Forelimb muscle (tissue), 1 donor: Measurements from ENCODE around the gene DHCR7. TPM values are rescaled to one million over a fixed set of nuclear protein-coding genes. Genes with fewer than 3 reads are reported as not detected.
A peak's percentile ranks its signal among the peaks of the same experiment; 100 is the strongest.

Experiments
- DNase-seq: peaks from one replicate; pipeline ENCODE4 v3.0.0-alpha.2; 2013; ENCODE audit warnings: low read depth
- polyA plus RNA-seq: library from polyadenylated mRNA; unstranded; fragments of 120-200 nt; gene quantifications from one replicate; pipeline ENCODE4 v1.2.1, GENCODE V29; 2013; ENCODE audit not compliant: insufficient read length

DHCR7 gene, protein sequence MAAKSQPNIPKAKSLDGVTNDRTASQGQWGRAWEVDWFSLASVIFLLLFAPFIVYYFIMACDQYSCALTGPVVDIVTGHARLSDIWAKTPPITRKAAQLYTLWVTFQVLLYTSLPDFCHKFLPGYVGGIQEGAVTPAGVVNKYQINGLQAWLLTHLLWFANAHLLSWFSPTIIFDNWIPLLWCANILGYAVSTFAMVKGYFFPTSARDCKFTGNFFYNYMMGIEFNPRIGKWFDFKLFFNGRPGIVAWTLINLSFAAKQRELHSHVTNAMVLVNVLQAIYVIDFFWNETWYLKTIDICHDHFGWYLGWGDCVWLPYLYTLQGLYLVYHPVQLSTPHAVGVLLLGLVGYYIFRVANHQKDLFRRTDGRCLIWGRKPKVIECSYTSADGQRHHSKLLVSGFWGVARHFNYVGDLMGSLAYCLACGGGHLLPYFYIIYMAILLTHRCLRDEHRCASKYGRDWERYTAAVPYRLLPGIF
- polyA plus RNA-seq, result 10.9 TPM

DNA sequence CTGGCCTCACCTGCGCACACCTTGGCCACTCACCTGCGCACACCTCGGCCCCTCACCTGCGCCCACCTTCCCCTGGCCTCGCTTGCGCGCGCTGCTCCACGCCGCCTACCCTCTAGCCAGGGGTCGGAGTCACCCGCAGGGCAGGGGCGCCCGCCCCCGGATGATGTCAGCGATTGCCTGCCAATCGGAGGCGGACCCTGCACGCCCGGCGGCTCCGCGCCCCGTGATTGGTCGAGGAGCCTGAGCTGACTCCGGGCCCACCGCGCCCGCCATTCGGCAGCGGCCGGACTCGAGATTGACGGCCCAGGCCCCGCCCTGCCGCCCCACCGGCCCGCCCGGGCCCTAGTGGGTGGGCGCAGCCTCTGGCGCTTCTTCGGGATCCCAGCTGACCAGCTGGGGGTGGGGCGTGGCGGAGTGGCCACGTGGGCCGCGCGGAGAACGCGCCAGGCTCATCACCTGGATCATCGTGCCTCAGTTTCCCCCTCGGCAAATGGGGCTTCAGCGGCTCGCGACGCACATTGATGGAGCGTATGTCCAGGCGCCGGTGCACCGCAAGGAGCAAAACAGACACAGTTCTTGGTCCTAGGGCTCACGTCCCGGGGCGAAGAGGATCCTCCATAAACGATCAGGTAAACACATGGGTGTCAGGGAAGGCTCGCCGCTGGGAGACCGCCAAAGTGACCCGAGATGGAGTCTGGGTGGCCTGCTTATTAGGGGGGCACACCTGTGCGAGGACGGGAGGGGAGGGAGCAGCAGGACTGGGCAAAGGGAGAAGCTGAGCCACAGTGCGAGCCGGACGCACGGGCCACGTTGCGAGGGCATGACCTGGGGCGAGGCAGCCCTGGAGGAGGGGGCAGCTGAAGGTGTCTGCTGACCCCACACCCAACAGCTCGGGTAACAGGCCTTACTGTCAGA is at the start of gene DHCR7:
Gene DHCR7 (minus strand): TSS at position 137 of the 915 bp plus-strand sequence. CDS start 3,441 bp downstream, outside the sequence.
- peak; percentile 74 for DNase-seq

DNA sequence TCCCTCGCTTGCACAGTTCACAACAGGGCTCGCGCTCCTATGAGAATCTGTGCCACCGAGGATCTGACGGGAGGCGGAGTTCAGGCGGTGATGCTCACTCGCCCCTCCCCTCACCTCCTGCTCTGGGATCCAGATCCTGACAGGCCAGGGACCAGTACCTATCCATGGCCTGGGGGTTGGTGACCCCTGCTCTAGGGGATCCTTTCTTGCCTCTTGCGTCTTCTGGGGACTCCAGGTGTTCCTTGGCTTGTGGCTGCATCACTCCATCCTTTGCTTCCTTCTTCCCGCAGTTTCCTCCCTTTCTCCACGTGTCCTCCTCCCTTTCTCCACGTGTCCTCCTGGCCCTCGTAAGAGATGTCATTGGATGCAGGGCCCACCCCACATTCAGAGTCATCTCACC is 48.2 kb upstream of the DHCR7 start:
- DNase-seq, result no peak

DNA sequence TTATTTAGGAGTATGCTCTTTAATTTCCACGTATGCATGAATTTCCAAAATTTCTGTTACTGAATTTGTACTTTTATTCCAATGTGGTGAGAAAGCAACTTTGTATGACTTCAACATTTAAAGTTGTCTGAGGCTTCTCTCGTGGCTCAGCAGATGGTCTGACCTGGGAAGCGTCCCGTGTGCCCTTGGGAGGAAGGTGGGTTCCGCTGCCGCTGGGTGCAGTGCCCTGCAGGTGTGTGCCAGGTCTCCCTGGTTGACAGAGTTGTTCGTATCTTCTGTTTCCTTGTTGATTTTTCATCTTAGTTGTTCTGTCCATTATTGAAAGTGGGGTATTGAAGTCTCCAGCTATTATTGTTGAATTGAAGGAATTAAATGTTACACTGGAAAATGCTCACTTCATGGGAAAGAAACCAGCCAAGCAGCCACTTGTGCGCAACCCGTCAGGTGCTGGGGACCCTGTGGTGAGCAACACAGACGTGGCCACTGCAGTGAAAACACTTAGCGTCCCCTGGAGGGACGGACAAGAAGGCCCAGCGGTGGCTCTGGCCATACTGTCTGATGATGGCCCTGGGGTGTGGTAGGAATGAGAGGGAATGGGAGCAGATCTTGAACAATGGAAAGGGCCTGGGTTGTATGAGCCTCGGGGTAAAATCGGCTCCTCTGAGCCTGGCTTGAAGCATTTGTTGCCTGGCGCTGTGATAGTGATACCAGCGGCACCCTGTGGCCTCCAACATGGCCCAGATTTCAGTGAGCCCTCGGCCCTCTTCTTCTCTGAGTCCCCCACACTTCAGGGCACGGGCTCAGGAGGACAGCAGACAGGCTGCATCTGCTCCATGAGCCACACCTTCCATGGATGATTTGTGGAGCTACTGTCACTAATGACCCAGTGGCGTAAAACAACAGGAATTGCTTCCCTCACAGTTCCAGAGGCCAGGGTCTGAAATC is 47.4 kb upstream of the DHCR7 start:
- DNase-seq, result no peak

DNA sequence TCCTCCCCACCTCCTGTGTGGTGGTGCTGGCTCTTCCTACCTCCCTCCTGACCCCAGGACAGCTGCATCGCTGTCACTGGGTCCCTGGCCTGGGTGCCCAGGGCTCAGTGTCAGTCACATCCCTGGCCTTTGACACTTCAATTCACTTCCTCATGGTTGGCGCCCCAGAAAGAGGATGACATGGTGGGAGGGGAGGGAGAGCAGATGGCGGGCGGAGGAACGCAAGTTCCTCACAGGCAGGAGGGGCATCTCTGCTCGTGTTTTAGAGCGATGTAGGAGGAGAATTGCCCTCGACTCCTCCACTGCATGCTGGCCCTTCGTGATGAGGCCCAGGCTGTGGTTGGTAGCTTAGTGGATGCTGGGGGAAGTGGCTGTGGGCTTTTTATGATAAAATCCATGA is 43.7 kb upstream of the DHCR7 start:
- no peak for DNase-seq

DNA sequence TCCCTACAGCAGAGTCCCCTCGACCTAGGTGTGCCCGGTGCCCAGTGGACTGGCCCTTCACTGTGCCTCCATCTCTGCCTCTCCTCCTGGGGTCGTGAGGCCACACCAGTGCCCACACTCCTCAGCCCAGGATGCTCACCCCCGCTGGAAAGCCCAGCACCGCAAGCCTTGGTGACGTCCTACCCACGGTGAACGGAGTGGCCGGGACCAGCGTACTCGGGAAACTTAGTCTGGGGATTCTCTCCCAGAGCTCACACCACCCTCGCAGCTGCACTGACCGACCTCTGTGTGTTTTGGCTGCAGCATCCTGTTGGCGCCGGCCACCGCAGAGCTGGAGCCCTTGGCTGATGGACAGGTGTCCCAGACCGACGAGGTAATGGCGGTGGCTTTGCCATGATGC is 43.3 kb upstream of the DHCR7 start:
- DNase-seq, result no peak

DNA sequence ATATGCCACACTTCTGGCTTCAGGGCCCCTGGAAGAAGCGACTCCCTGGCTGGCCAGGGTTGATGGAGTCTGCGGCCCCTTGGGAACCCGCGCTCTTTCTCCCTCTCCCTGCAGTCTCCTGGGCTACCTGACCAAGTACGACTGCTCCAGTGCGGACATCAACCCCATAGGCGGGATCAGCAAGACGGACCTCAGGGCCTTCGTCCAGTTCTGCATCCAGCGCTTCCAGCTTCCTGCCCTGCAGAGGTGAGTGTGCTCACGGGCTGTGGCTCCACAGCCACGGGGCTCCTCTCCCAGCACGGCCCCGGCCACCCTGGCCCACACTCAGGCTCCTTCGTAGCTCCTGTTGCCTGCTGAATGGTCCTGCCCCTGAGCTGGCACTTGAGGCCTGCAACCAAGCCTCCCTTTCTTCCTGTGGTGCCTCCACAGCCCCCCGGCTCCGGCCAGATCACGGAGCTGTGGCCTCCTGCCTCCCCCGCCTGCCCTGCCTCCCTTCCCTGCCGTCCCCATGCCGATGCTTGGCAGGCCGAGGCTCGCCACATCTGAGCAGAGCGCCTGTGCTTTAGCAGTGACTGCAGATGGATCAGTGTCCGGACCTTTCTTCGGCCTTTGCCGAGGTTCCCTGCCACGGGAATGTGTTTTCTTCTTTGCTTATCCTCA is 42.7 kb upstream of the DHCR7 start:
- no peak for DNase-seq

DNA sequence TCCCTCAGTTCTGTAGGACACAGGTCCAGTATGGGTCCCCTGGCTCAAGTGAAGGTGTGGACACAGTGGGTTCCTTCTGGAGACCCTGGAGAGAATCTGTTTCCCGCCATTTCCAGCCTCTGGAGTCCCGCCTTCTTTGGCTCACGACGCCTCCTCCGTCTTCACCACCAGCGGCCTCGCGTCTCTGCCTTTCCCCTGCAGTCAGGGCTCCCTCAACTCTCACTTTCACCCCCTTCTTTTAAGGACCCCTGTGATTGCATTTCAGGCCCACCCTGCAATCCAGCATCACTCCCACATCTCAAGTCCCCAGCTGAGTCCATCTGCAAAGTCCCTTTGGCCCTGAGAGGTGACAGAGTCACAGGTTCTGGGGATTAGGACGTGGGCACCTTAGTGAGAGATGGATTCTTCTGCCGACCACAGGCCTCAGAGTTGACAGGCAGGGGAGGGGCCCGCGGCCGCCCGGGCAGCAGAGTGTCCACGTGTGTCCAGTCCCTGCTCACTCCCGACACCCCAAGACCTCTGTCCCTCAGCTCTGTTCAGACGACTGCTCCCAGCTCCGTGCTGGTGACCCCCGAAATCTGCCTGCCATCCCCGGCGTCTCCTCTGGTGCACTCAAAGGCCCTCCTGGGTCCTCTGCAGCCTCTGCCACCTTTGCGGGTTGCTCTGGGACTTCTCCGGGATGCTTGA is 42.0 kb upstream of the DHCR7 start:
- DNase-seq, result no peak

DNA sequence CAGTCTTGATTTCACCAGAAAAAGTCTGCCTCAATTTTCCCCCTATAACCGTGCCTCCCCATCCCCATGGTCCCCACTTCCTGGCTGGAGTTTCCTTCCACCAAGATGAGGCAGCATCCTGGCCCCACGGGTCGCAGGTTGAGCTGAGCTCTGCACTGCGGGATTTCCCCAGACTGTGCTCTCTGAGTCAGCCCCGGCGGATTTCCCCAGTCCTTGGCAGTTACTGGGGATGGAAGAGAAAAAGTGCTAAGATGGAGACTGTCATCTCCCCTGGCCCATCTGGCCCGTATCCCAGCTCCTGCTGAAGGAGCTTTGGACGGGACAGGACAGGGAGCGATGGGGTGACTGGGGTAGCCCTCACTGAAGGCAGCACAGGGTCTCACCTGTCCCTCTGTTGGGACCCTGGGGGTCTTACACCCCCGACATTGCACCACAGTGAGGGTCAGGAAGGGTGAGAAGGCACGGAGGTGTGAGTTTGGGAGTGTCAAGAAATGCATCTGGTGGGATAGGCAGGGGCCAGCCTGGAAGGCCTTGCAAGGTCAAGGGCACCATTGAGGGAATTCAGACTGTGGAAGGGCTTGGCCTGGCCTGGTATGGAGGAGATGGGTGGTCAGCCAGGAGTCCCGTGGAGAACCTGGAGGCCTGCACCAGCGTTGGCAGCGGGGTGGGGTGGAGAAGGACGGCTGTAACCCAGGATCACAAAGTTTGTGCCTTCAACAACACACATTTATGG is 41.3 kb upstream of the DHCR7 start:
- no peak for DNase-seq

DNA sequence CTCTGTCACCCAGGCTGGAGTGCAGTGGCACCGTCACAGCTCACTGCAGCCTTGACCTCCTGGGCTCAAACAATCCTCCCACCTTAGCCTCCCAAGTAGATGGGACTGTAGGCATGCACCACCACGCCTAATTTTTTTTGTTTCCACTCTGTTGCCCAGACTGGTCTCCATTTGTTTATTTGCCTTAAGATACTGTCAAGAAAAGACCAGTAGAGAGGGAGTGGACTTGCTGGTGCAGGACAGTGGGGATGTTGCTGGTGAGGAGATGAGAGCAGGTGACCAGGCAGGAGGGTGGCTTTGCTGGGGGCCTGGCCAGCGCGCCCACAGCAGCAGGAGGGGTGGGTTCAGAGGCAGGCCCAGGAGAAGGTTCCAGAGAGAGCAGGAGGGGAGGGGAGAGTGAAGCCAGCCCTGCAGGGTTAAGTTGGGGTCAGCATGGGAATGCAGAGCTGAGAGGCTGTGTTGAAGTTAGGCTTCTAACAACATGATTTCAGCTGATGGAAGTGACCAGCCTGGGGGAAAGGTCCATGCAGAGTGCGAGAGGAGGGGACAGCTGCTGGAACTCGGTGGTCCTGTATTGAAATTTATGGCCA is 40.6 kb upstream of the DHCR7 start:
- no peak for DNase-seq

DNA sequence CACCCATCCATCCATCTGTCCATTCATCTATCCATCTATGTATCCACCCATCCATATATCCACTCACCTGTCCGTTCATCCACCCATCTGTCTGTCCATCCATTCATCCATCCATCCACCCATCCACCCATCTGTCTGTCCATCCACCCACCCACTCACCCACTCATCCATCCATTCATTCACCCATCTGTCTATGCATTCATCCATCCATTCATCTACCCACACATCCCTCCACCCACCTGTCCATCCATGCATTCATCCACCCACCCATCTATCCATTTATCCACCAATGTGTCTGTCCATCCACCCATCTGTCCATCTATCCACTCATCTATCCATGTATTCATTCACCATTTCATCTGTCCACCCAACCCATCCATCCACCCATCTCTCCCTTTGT is 38.1 kb upstream of the DHCR7 start:
- DNase-seq, result no peak

DNA sequence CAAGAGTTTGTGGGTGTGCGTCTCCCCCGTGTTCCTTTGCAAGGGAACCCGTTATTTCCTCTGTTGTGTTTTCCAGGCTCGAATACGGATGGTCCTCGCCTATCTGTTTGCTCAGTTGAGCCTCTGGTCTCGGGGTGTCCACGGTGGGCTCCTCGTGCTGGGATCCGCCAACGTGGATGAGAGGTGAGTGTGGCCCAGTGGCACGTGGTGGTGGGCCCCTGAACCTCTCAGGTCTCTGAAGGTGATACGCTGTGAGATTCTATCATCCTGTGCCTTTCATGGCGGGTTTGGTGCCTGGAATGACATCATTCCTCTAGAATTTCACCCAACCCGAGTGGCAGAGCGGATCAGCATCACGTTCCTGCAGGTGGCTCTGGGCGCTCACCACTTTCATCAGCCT is 37.3 kb upstream of the DHCR7 start:
- DNase-seq, result no peak

DNA sequence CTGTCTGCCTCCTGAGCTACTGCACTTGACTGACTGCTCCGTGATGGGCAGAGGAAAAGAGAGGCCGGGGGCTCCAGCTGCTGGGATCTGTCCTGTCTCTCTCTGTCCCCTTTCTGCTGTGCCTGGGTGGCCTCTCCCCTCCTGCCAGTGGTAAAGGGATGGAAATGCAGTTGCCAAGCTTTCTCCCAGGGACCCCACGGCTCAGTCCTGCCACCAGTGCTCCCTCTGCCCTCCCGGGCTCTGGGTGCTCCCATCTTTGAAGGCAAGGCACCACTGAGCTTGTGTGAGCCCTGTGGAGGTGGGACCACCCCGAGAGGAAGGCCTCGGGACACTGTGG is 36.8 kb upstream of the DHCR7 start:
- DNase-seq, result no peak

DNA sequence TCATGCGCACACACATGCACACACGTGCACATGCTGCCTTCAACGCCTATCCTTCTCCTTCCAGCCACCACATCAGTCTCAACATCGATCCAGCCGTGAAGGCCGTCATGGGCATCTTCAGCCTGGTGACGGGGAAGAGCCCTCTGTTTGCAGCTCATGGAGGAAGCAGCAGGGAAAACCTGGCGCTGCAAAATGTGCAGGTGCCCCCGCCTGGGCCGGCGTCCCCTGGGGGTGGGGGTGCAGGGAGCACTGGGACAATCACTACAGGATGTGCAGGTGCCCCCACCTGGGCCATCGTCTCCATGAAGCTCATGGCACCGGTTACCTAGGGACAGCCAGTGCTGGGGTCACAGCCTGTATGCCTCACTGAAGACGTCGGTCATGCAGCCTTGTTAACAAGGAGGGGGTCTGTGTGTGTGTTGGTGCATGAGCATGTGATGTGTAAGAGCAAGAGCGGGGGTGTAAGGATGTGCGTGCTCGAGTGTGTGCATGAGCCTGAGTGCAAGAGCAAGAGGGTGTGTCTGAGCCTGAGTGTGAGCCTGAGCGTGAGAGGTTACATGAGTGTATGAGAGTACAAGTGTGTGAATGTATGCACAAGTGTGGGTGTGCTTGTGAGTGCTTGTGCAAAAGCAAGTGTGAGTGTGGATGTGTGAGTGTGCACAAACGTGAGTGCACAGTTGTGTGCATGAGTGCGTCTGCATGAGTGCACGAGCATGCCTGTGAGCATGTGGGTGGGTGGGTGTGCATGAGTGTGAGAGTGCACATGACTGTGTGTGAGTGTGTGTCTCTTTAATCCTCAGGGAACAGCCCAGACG is 36.3 kb upstream of the DHCR7 start:
- DNase-seq, result no peak

DNA sequence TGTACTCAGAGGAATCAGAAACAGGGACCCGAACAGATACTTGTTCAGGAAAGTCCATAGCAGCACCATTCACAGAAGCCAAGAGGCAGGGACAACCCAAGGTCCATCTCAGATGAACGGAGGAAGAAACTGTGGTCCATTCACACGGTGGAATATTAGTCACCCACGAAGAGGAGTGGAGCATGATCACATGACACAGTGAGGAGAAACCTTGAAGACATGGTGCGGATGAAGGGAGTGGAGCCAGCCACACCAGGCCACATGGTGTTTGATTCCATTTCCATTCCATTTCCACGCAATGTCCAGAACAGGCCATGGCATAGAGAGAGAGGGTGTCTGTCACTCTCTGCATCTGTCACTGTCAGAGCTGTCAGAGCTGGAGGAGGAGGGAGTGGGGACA is 35.5 kb upstream of the DHCR7 start:
- no peak for DNase-seq

DNA sequence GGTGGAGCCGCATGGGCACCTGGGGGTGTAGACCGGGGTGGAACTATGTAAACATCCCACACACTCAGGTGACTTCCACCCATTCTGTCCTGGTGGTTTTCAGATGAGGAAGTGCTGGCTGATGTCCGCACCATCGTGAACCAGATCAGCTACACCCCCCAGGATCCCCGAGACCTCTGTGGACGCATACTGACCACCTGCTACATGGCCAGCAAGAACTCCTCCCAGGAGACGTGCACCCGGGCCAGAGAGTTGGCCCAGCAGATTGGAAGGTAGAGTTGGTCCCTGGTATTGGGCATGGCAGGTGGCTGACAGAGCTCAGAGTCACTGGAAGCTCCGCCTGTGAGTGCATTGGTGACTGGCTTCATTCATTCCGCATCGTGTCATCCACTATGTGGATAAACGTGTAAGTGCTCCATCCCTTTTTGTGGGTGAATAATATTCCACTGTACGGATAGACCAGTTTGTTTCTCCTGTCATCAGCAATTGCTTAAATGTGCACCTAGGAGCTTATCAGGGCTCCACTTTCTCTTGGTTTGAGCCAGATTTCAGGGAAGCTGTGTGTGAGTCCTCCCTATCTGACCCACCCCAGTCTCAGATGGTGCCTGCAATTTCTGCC is 34.7 kb upstream of the DHCR7 start:
- DNase-seq, result no peak

DNA sequence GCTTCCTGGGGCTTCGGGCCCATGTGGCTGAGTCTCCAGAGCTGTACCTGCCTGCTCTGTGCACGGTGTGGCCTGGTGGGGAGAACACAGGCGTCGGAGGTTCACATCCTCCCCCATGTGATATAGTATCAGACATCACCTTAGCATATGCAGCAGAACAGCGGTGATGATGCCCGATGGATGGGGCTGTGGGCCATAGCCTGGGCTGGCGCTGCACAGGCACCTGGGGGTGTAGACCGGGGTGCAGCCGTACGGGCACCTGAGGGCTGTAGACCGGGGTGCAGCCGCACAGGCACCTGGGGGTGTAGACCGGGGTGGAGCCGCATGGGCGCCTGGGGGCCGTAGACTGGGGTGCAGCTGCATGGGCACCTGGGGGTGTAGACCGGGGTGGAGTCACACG is 34.0 kb upstream of the DHCR7 start:
- DNase-seq, result no peak

DNA sequence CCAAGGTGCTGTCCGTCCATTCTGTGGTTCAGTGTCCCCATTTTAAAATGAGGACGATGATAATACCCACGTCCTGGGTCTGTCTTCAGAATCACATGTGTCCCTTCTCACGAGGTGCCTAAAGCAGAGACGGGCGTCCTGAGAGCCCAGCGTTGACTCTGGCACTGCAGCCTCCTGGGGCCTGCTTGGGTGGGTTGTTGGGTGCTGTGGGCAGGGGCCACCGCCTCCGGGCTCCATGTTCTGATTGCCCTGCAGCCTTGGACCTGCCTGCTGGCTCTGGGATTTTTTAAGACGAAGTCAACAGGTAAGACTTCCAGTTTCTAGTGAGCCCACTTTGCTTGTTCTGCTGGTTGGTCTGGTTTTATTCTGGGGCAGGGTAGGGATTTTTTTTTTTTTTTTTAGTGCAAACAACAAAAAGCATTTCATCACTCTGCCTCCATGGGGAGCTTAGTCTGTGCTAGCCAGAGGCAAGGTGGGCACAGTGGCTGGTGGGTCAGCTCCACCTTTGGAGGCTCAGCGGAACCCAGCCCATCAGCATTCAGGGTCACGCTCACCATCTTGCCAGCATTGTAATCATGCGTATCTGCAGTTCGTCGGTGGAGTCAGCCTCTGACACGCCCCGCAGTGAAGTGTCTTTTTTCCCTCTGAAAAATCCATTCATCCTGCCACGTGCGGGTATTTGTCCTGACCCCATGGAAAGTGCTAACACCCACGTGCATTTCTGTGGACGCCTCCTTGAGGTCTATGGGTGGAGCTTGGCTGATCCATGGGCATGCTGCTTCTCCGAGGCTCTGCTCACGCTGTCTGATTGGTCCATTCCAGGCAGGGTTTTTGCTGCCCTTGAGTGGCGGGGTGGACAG is 33.1 kb upstream of the DHCR7 start:
- no peak for DNase-seq
